HepG2 (cell line): ENCODE results near the gene MLLT10. TPM values are rescaled to one million over a fixed set of nuclear protein-coding genes. Genes with fewer than 3 reads are reported as not detected.
A peak's percentile ranks its signal among the peaks of the same experiment; 100 is the strongest.

ENCODE experiments used
- CREM ChIP-seq, 2 experiments: sonication (generic) in 1 of 2; formaldehyde crosslinking in 1 of 2; IDR thresholded peaks; 2 replicates each; pipeline versions ENCODE4 v1.4.0 to v1.6.1; 2016 to 2020; ENCODE audit warnings: antibody characterized with exemption in 1 of 2, mild to moderate bottlenecking in 1 of 2, missing genetic modification reagents in 1 of 2
- CTCF ChIP-seq: sonication (generic); formaldehyde crosslinking; IDR thresholded peaks from 2 replicates; pipeline ENCODE4 v1.5.0; 2020; ENCODE audit warnings: mild to moderate bottlenecking, missing genetic modification reagents, moderate library complexity
- HOXA5 ChIP-seq: sonication (generic); formaldehyde crosslinking; IDR thresholded peaks from 2 replicates; pipeline ENCODE4 v1.4.0; 2020; ENCODE audit warnings: missing genetic modification reagents
- LCORL ChIP-seq, 2 experiments: fragments of 450-650 bp in 1 of 2; sonication (generic) in 1 of 2; formaldehyde crosslinking in 1 of 2; IDR thresholded peaks; 2 replicates each; pipeline versions ENCODE4 v1.5.0 to v1.6.1; 2017 to 2020; ENCODE audit warnings: antibody characterized with exemption in 1 of 2, missing genetic modification reagents in 1 of 2
- MYC ChIP-seq: sonication (generic); formaldehyde crosslinking; IDR thresholded peaks from 2 replicates; pipeline ENCODE4 v1.9.0; 2021; ENCODE audit warnings: missing genetic modification reagents, borderline replicate concordance
- NFATC3 ChIP-seq: sonication (generic); formaldehyde crosslinking; IDR thresholded peaks from 2 replicates; pipeline ENCODE4 v1.5.1; 2020; ENCODE audit warnings: mild to moderate bottlenecking, missing genetic modification reagents
- NR2F6 ChIP-seq, 2 experiments: IDR thresholded peaks; 2 replicates each; pipeline ENCODE4 v1.6.1; 2016; ENCODE audit warnings: antibody characterized with exemption in 1 of 2, mild to moderate bottlenecking in 1 of 2
- PAX8 ChIP-seq: sonication (generic); formaldehyde crosslinking; IDR thresholded peaks from 2 replicates; pipeline ENCODE4 v1.8.0; 2022; ENCODE audit warnings: mild to moderate bottlenecking, missing genetic modification reagents, borderline replicate concordance
- TEAD3 ChIP-seq: optimal IDR thresholded peaks from 2 replicates; pipeline ENCODE3; 2016; ENCODE audit warnings: borderline replicate concordance
- ZBTB43 ChIP-seq: sonication (generic); formaldehyde crosslinking; conservative IDR thresholded peaks from 2 replicates; pipeline ENCODE4 v1.4.0; 2020; ENCODE audit warnings: missing genetic modification reagents
- ZMYM3 ChIP-seq: sonication (generic); formaldehyde crosslinking; IDR thresholded peaks from 2 replicates; pipeline ENCODE4 v1.5.1; 2020; ENCODE audit warnings: mild to moderate bottlenecking, missing genetic modification reagents
- ZNF292 ChIP-seq: sonication (generic); formaldehyde crosslinking; IDR thresholded peaks from 2 replicates; pipeline ENCODE4 v1.8.1; 2022; ENCODE audit warnings: mild to moderate bottlenecking, low read depth, missing genetic modification reagents, borderline replicate concordance
- ZNF552 ChIP-seq: sonication (generic); formaldehyde crosslinking; IDR thresholded peaks from 2 replicates; pipeline ENCODE4 v1.9.0; 2022; ENCODE audit warnings: missing genetic modification reagents, mild to moderate bottlenecking, borderline replicate concordance
- polyA plus RNA-seq, 8 experiments: library from polyadenylated mRNA; depleted of rRNA in 3 of 8; stranded (reverse) in 7 of 8; unstranded in 1 of 8; fragments of >200 nt; fragmentation: Illumina TruSeq in 4 of 8; extraction: Trizol in 4 of 8; gene quantifications; 2 replicates each; pipeline versions ENCODE4 v1.2.1 to v1.2.3, GENCODE V29; 2011 to 2016; ENCODE audit warnings: low read depth in 4 of 8, missing spikeins in 1 of 8, mixed read lengths in 1 of 8; ENCODE audit not compliant: insufficient read depth in 1 of 8
- total RNA-seq, 5 experiments: library from RNA; depleted of rRNA; stranded (reverse); fragments of >200 nt; fragmentation: Illumina TruSeq; extraction: Trizol; gene quantifications; 2 replicates each; pipeline ENCODE4 v1.2.3, GENCODE V29; 2016; ENCODE audit warnings: low read depth in 1 of 5
- TF ChIP-seq, protein P1 (sequence below): sonication (generic); formaldehyde crosslinking; IDR thresholded peaks from 2 replicates; pipeline ENCODE4; 2020; ENCODE audit warnings: missing genetic modification reagents, mild to moderate bottlenecking, borderline replicate concordance
- TF ChIP-seq, protein P2 (sequence below): sonication (generic); formaldehyde crosslinking; IDR thresholded peaks from 2 replicates; pipeline ENCODE4 v1.4.0; 2020; ENCODE audit warnings: missing genetic modification reagents
- TF ChIP-seq, protein P3 (sequence below): IDR thresholded peaks from 2 replicates; pipeline ENCODE4 v1.6.1; 2016; ENCODE audit warnings: low read depth, borderline replicate concordance

MLLT10 gene
- total and polyA plus RNA-seq, 2 of the 13 experiments (the other 11 are each of a cell fraction or from before 2014, with no cell fraction given): 51.3 to 84.1 TPM

GRCh38 chr10:21534604-21535493, 817 bp downstream of the MLLT10 start (continued):
- TF ChIP-seq CTCF: peak; percentile 50
- TF ChIP-seq ZBTB43 (CRISPR knock-in tag): 0 out of 2 replicates have a peak, but pooled peaks have one; percentile 3
- no peak for TF ChIP-seq NR2F6 (IDR thresholded peaks at IDR 0.05)
- TF ChIP-seq NR2F6 (CRISPR knock-in tag; IDR thresholded peaks at IDR 0.05): 0 out of 2 replicates have a peak, but pooled peaks have one; percentile 12
- TF ChIP-seq ZNF292 (CRISPR knock-in tag): 0 out of 2 replicates have a peak, but pooled peaks have one; percentile 34
- no peak for TF ChIP-seq ZNF552 (CRISPR knock-in tag)
- 0 out of 2 replicates have a peak, but pooled peaks have one; percentile 64 for TF ChIP-seq PAX8
- no peak for TF ChIP-seq LCORL (IDR thresholded peaks at IDR 0.05)
- peak; percentile 74 for TF ChIP-seq LCORL (CRISPR knock-in tag; IDR thresholded peaks at IDR 0.05)
- TF ChIP-seq, protein P1, sequence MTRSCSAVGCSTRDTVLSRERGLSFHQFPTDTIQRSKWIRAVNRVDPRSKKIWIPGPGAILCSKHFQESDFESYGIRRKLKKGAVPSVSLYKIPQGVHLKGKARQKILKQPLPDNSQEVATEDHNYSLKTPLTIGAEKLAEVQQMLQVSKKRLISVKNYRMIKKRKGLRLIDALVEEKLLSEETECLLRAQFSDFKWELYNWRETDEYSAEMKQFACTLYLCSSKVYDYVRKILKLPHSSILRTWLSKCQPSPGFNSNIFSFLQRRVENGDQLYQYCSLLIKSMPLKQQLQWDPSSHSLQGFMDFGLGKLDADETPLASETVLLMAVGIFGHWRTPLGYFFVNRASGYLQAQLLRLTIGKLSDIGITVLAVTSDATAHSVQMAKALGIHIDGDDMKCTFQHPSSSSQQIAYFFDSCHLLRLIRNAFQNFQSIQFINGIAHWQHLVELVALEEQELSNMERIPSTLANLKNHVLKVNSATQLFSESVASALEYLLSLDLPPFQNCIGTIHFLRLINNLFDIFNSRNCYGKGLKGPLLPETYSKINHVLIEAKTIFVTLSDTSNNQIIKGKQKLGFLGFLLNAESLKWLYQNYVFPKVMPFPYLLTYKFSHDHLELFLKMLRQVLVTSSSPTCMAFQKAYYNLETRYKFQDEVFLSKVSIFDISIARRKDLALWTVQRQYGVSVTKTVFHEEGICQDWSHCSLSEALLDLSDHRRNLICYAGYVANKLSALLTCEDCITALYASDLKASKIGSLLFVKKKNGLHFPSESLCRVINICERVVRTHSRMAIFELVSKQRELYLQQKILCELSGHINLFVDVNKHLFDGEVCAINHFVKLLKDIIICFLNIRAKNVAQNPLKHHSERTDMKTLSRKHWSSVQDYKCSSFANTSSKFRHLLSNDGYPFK (CRISPR knock-in tag): peak; percentile 60; the same call in 1 of the 2 replicates
- TF ChIP-seq, protein P2, sequence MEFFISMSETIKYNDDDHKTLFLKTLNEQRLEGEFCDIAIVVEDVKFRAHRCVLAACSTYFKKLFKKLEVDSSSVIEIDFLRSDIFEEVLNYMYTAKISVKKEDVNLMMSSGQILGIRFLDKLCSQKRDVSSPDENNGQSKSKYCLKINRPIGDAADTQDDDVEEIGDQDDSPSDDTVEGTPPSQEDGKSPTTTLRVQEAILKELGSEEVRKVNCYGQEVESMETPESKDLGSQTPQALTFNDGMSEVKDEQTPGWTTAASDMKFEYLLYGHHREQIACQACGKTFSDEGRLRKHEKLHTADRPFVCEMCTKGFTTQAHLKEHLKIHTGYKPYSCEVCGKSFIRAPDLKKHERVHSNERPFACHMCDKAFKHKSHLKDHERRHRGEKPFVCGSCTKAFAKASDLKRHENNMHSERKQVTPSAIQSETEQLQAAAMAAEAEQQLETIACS (CRISPR knock-in tag): peak; percentile 64
- TF ChIP-seq MYC (CRISPR knock-in tag): peak; percentile 54; the same call in 1 of the 2 replicates
- TF ChIP-seq HOXA5 (CRISPR knock-in tag): 0 out of 2 replicates have a peak, but pooled peaks have one; percentile 26
- no peak for TF ChIP-seq ZMYM3 (CRISPR knock-in tag)
- TF ChIP-seq TEAD3 (CRISPR knock-in tag): peak; percentile 8
- TF ChIP-seq NFATC3 (CRISPR knock-in tag): no peak
- TF ChIP-seq, protein P3, sequence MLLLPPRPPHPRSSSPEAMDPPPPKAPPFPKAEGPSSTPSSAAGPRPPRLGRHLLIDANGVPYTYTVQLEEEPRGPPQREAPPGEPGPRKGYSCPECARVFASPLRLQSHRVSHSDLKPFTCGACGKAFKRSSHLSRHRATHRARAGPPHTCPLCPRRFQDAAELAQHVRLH (CRISPR knock-in tag): 0 out of 2 replicates have a peak, but pooled peaks have one; percentile 39
- no peak for TF ChIP-seq CREM (IDR thresholded peaks at IDR 0.05)
- TF ChIP-seq CREM (CRISPR knock-in tag; IDR thresholded peaks at IDR 0.05): no peak
